PC-9 (cell line): ENCODE data around the gene CXCL6. TPM values are rescaled to one million over a fixed set of nuclear protein-coding genes. Genes with fewer than 3 reads are reported as not detected.

Source experiments
- BruUV-seq: library from RNA; stranded (reverse); fragments of 400-500 nt; replicated peaks from 2 replicates; lab custom pipeline; 2021; lab: Mats Ljungman, UMichigan
- CTCF ChIA-PET: fragments of 300-600 bp; sonication (Branson Sonifier 250); formaldehyde crosslinking; loops from one replicate; lab custom pipeline; 2022; ENCODE audit warnings: antibody characterized with exemption; lab: Charles Lee
- POLR2A ChIA-PET: fragments of 300-600 bp; sonication (Branson Sonifier 250); formaldehyde crosslinking; loops from one replicate; lab custom pipeline; 2022; ENCODE audit warnings: antibody characterized with exemption; ENCODE audit not compliant: unreplicated experiment; lab: Charles Lee
- DNase-seq, 2 experiments: peaks; one replicate each; pipeline versions ENCODE4 v3.0.0 to v3.0.0-alpha.2; 2015 to 2022; ENCODE audit warnings: mixed read lengths in 1 of 2
- H2AFZ ChIP-seq: fragments of 200-600 bp; sonication (generic); 2 replicates; pipeline ENCODE4 v1.8.1; 2017; ENCODE audit warnings: antibody characterized with exemption
- H3F3A ChIP-seq: fragments of 200-600 bp; sonication (generic); 2 replicates; pipeline ENCODE4 v1.8.1; 2017; ENCODE audit warnings: antibody characterized with exemption, mild to moderate bottlenecking, low read depth; ENCODE audit not compliant: insufficient read depth
- H3K27ac ChIP-seq: fragments of 200-600 bp; sonication (generic); 2 replicates; pipeline ENCODE4 v1.6.1; 2016; ENCODE audit warnings: mixed run types
- H3K27me3 ChIP-seq: fragments of 200-600 bp; sonication (generic); 2 replicates; pipeline ENCODE4 v1.6.1; 2016; ENCODE audit warnings: low read depth, mixed run types; ENCODE audit not compliant: insufficient read depth
- H3K36me3 ChIP-seq: fragments of 200-600 bp; sonication (generic); 2 replicates; pipeline ENCODE4 v1.6.1; 2016; ENCODE audit warnings: low read depth, mixed run types
- H3K4me1 ChIP-seq: fragments of 200-600 bp; sonication (generic); replicated peaks from 2 replicates; pipeline ENCODE4 v1.6.1; 2016; ENCODE audit warnings: mixed run types; ENCODE audit not compliant: insufficient read depth
- H3K4me2 ChIP-seq: fragments of 200-600 bp; sonication (generic); 2 replicates; pipeline ENCODE4 v1.6.1; 2017; ENCODE audit warnings: mixed run types
- H3K4me3 ChIP-seq: fragments of 200-600 bp; sonication (generic); 2 replicates; pipeline ENCODE4 v1.6.1; 2016; ENCODE audit warnings: mixed run types
- H3K79me2 ChIP-seq: fragments of 200-600 bp; sonication (generic); 2 replicates; pipeline ENCODE4 v1.6.1; 2017; ENCODE audit warnings: low read depth, mixed run types
- H3K9me2 ChIP-seq: fragments of 200-600 bp; sonication (generic); 2 replicates; pipeline ENCODE4 v1.8.1; 2017; ENCODE audit warnings: mild to moderate bottlenecking; ENCODE audit not compliant: insufficient read depth
- H3K9me3 ChIP-seq: fragments of 200-600 bp; sonication (generic); 2 replicates; pipeline ENCODE4 v1.8.1; 2016; ENCODE audit warnings: low read depth; ENCODE audit not compliant: insufficient read depth
- H4K20me1 ChIP-seq: fragments of 200-600 bp; sonication (generic); 2 replicates; pipeline ENCODE4 v1.8.1; 2017; ENCODE audit not compliant: insufficient read depth
- EZH2 ChIP-seq: fragments of 200-600 bp; sonication (generic); IDR thresholded peaks from 2 replicates; pipeline ENCODE4 v1.8.0; 2017; ENCODE audit warnings: antibody characterized with exemption, low read depth
- intact Hi-C: fragments of 100-400 bp; cut with micrococcal nuclease; formaldehyde crosslinking; loops from one replicate; pipeline ENCODE4 v1.10.0; 2022; ENCODE audit not compliant: unreplicated experiment
- total RNA-seq: library from RNA; stranded (reverse); gene quantifications from 2 replicates; pipeline ENCODE4 v1.2.3, GENCODE V29; 2021
- TF ChIP-seq, protein P1 (sequence below): fragments of 200-600 bp; sonication (generic); conservative IDR thresholded peaks from 2 replicates; pipeline ENCODE4 v1.6.1; 2017; ENCODE audit warnings: mixed run types, antibody characterized with exemption, mild to moderate bottlenecking, moderate library complexity

Gene CXCL6
- total RNA-seq, 1 experiment from 2014 or later: not detected

DNA sequence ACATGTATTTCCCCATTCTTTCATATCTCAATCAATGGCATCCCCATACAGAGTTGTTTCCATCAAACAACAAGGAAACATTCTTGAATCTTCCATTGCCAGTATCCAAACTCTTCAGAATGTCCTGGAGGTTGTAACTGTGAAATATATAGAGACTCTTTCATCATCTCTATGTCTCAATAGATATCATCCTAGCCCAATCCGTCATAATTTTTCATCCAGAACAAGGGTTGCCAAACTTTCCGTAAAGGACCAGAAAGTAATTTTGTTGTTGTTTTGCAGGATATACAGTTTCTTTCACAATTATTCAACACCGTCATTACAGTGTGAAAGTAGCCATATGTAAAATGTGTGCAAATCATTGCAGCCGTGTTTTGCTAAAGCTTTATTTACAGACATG is 15.2 kb upstream of the CXCL6 start:
- Histone ChIP-seq H3K36me3 (no peaks in the 10 kb centered on the region), H3K4me3 (no peak overlapping the region), H3K9me3 (no peaks in the 10 kb centered on the region), H3K4me1 (peaks cover 6% of the 10 kb centered on the region; the same call in 1 of the 2 replicates), H2AFZ (no peak overlapping the region), H3K4me2 (no peak overlapping the region), H3K9me2 (no peaks in the 10 kb centered on the region), H3K27me3 (no peaks in the 10 kb centered on the region), H3F3A (no peaks in the 10 kb centered on the region), H4K20me1 (no peaks in the 10 kb centered on the region), H3K79me2 (no peaks in the 10 kb centered on the region), H3K27ac (no peak overlapping the region)
- TF ChIP-seq, protein P1, sequence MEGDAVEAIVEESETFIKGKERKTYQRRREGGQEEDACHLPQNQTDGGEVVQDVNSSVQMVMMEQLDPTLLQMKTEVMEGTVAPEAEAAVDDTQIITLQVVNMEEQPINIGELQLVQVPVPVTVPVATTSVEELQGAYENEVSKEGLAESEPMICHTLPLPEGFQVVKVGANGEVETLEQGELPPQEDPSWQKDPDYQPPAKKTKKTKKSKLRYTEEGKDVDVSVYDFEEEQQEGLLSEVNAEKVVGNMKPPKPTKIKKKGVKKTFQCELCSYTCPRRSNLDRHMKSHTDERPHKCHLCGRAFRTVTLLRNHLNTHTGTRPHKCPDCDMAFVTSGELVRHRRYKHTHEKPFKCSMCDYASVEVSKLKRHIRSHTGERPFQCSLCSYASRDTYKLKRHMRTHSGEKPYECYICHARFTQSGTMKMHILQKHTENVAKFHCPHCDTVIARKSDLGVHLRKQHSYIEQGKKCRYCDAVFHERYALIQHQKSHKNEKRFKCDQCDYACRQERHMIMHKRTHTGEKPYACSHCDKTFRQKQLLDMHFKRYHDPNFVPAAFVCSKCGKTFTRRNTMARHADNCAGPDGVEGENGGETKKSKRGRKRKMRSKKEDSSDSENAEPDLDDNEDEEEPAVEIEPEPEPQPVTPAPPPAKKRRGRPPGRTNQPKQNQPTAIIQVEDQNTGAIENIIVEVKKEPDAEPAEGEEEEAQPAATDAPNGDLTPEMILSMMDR: no peak
- no peak for TF ChIP-seq EZH2
- POLR2A ChIA-PET: no interaction called here
- no TSS peak for BruUV-seq
- intact Hi-C loops: no loop called here
- DNase-seq: no peak
- CTCF ChIA-PET: interaction anchor here (0.6 kb wide), 1 partner anchor 127 kb away, joined by 14 read pairs; no protein-coding TSS in a partner anchor

DNA sequence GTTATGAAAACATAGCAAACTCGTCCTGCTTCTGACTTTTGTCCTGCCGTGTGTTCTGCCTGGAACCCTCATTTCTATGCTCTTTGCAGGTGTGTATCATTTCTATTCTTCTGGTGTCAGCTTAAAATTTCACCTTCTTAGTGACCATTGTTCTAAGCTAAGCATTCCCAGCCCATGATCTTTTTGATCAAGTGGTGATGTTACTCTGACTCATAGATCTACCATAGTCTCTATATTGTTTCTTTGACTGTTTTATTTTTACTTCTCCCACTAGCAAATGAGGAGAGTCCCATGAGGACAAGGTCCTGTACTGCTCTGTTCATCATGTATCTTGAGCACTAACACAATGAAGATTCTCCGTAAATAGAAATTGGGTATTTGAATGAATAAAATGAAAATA is 14.1 kb upstream of the CXCL6 start:
- Histone ChIP-seq H4K20me1 (no peaks in the 10 kb centered on the region), H3K4me3 (no peak overlapping the region), H2AFZ (no peak overlapping the region), H3K9me3 (no peaks in the 10 kb centered on the region), H3K9me2 (no peaks in the 10 kb centered on the region), H3K4me2 (no peak overlapping the region), H3K4me1 (no peaks in the 10 kb centered on the region), H3K79me2 (no peaks in the 10 kb centered on the region), H3K36me3 (no peaks in the 10 kb centered on the region), H3F3A (no peaks in the 10 kb centered on the region), H3K27ac (no peak overlapping the region), H3K27me3 (no peaks in the 10 kb centered on the region)
- ChIA-PET CTCF (no interaction called here), POLR2A (no interaction called here)
- DNase-seq: no peak
- no TSS peak for BruUV-seq
- intact Hi-C loops: no loop called here
- TF ChIP-seq, protein P1: no peak
- TF ChIP-seq EZH2: no peak

DNA sequence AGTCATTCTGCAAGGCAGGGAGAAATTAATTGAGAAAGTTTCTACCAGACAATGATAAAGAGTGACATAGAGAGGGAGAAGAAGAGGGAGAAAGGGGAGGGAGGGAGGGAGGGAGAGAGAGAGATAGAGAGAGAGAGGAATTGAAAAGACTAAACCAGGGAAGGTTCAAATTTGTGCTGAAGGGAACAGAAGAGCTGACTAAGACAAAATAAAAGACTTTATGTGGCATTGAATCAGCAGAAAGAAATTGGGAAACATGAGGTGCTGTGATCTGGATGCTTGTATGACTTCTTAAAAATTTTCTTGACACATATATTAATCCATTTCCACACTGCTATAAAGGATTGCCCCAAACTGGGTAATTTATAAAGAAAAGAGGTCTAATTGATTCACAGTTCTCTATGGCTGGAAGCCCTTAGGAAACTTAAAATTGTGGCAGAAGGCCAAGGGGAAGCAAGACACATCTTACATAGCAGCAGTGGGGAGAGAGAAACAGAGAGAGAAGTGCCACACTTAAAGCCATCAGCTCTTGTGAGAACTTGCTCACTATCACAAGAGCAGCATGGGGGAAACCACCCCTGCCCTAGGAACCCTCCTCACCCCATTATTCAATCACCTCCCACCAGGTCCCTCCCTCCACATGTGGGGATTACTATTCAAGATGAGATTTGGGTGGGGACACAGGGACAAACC is 13.5 kb upstream of the CXCL6 start:
- no peak overlapping the region for H3K27ac ChIP-seq
- DNase-seq: no peak
- ChIA-PET CTCF (no interaction called here), POLR2A (no interaction called here)
- no peaks in the 10 kb centered on the region for H3K36me3 ChIP-seq
- H3K79me2 ChIP-seq: no peaks in the 10 kb centered on the region
- no peaks in the 10 kb centered on the region for H3K27me3 ChIP-seq
- intact Hi-C loops: no loop called here
- BruUV-seq: no TSS peak
- no peak overlapping the region for H2AFZ ChIP-seq
- H3K9me2 ChIP-seq: no peaks in the 10 kb centered on the region
- H3K4me2 ChIP-seq: no peak overlapping the region
- H3K4me1 ChIP-seq: no peaks in the 10 kb centered on the region
- no peaks in the 10 kb centered on the region for H3F3A ChIP-seq
- no peaks in the 10 kb centered on the region for H3K9me3 ChIP-seq
- TF ChIP-seq, protein P1: no peak
- TF ChIP-seq EZH2: no peak
- H3K4me3 ChIP-seq: no peak overlapping the region
- H4K20me1 ChIP-seq: no peaks in the 10 kb centered on the region
